ENCODE measurements around the gene FAM131A.

The FAM131A gene

GRCh38 chr3:184337399-184337714, at the start of gene FAM131A:
TSS of gene FAM131A (plus strand) at chr3:184337600. CDS start at chr3:184337631, 31 bp downstream.
- no peak for DNase-seq
- TF ChIP-seq GATA1 (IDR thresholded peaks at IDR 0.05; ENCODE audit: low read depth, low read length) (no peak), POLR2A (IDR thresholded peaks at IDR 0.05; ENCODE audit: low read length) (no peak)

DNA sequence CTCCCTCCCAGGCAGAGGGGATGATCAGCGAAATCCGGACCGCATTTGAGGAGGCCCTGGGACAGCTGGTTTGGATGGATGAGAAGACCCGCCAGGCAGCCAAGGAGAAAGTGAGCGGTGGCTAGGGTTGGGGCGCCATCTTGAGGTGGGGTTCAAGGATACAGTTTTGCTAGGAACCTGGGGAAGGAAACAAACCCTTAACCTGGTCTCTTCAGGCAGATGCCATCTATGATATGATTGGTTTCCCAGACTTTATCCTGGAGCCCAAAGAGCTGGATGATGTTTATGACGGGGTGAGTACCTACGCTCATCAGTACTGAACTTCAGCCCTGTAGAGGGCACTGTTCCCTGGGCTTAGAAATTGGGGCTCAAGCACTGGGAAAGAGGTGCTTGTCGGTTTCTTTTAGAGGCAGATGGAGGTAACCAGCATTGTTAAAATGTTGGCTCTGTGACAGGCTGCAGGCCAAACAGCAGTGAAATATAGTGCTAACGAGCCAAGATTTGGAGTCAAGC, 47.9 kb upstream of the FAM131A start:
- TF ChIP-seq GATA1 (IDR thresholded peaks at IDR 0.05; ENCODE audit: low read depth, low read length) (no peak), POLR2A (IDR thresholded peaks at IDR 0.05; ENCODE audit: low read length) (no peak)

GRCh38 chr3:184290331-184290730, 47.1 kb upstream of the FAM131A start:
- no peak for DNase-seq
- TF ChIP-seq POLR2A (IDR thresholded peaks at IDR 0.05; ENCODE audit: low read length) (no peak), GATA1 (IDR thresholded peaks at IDR 0.05; ENCODE audit: low read depth, low read length) (no peak)

More for the DNA sequence above, 47.9 kb upstream of the FAM131A start:
- DNase-seq, result peak; percentile 58 to 79

DNA sequence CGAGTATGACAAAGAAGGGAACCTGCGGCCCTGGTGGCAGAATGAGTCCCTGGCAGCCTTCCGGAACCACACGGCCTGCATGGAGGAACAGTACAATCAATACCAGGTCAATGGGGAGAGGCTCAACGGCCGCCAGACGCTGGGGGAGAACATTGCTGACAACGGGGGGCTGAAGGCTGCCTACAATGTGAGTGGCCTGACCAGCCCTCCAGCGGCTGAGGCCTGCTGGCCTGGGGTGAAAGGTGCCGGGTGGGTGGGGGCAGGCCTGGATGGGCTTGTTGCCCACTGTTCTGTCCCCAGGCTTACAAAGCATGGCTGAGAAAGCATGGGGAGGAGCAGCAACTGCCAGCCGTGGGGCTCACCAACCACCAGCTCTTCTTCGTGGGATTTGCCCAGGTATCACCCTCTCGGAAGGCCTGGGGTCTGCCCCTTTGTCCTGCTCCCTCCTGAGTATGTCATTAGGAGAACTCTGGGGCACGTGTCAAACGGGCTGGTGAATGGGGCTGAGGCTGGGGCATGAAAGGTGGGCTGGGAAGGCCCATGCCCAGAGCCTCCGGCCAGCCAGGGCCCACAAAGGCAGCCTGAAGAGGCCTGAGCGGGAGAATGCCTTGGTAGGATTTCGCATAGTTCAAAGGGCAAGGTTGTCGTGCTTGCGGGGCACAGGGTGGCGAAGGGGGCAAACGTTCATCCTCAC, 46.2 kb upstream of the FAM131A start:
- no peak for TF ChIP-seq GATA1 (IDR thresholded peaks at IDR 0.05; ENCODE audit: low read depth, low read length)
- no peak for TF ChIP-seq POLR2A (IDR thresholded peaks at IDR 0.05; ENCODE audit: low read length)
- no peak for DNase-seq

DNA sequence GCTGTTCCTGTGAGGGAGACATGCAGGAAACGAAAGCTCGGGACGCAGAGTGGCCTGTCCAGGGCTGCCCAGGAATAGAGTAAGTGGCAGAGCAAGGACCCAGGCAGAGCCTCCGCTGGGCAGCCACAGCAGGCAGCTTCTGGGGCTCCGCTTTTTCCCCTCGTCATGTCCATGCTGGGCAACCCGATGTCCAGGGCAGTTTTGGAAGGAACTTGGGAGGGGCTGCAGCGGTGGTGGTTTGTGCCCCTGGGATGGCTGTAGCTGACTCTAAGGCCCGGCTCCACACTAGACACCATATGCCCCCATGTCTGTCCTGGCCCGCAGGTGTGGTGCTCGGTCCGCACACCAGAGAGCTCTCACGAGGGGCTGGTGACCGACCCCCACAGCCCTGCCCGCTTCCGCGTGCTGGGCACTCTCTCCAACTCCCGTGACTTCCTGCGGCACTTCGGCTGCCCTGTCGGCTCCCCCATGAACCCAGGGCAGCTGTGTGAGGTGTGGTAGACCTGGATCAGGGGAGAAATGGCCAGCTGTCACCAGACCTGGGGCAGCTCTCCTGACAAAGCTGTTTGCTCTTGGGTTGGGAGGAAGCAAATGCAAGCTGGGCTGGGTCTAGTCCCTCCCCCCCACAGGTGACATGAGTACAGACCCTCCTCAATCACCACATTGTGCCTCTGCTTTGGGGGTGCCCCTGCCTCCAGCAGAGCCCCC, 45.5 kb upstream of the FAM131A start:
- no peak for DNase-seq
- no peak for TF ChIP-seq POLR2A (IDR thresholded peaks at IDR 0.05; ENCODE audit: low read length)
- no peak for TF ChIP-seq GATA1 (IDR thresholded peaks at IDR 0.05; ENCODE audit: low read depth, low read length)

DNA sequence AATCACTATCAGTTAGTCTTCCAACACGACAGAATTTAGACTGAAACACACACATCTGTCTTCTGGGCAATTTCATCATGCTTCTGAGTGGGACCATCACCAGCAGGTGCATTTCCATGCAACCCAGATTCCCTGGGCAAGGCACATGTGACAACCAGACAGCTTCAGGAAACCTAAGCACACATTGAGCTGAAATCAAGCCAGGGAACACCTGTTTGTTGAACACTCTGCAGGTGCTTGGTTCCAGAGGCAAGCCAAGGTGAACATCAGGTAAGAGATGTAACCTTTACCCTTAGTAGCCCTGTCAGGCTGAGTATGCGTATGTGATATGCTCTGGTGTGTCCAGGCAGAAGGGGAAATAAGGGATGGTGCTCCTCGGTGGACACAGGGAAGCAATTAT, 41.6 kb upstream of the FAM131A start:
- no peak for DNase-seq
- TF ChIP-seq POLR2A (IDR thresholded peaks at IDR 0.05; ENCODE audit: low read length), result no peak
- TF ChIP-seq GATA1 (IDR thresholded peaks at IDR 0.05; ENCODE audit: low read depth, low read length), result no peak

DNA sequence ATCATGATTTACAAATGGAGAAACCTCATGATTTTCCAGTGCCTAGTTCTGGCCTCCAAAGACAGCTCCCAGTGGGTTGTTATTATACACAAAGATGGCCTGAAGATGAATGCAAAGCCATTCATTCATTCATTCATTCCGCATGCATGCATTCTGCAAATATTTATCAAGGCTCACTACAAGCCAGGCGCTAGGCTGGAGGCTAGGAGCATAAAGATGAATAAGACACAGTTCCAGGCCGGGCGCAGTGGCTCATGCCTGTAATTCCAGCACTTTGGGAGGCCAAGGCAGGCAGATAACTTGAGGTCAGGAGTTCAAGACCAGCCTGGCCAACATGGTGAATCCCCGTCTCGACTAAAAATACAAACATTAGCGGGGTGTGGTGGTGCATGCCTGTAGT, 40.8 kb upstream of the FAM131A start:
- DNase-seq, result no peak
- TF ChIP-seq POLR2A (IDR thresholded peaks at IDR 0.05; ENCODE audit: low read length) (no peak), GATA1 (IDR thresholded peaks at IDR 0.05; ENCODE audit: low read depth, low read length) (no peak)

GRCh38 chr3:184298759-184299487, 38.5 kb upstream of the FAM131A start, which contains the start of gene PSMD2:
TSS of gene PSMD2 (plus strand) at chr3:184299241. CDS start at chr3:184299267, 26 bp downstream.
- TF ChIP-seq POLR2A (IDR thresholded peaks at IDR 0.05; ENCODE audit: low read length), result peak; percentile 71
- TF ChIP-seq GATA1 (IDR thresholded peaks at IDR 0.05; ENCODE audit: low read depth, low read length), result no peak
- peak; percentile 97 to 98 for DNase-seq

- TF ChIP-seq POLR2A (IDR thresholded peaks at IDR 0.05; ENCODE audit: low read length), result no peak
- peak; percentile 56 to 78 for DNase-seq
Measured at GRCh38 chr3:184299488-184300377, 37.7 kb upstream of the FAM131A start.

GRCh38 chr3:184300378-184300720, 37.1 kb upstream of the FAM131A start:
- TF ChIP-seq GATA1 (IDR thresholded peaks at IDR 0.05; ENCODE audit: low read depth, low read length) (no peak), POLR2A (IDR thresholded peaks at IDR 0.05; ENCODE audit: low read length) (no peak)
- DNase-seq, result no peak

DNA sequence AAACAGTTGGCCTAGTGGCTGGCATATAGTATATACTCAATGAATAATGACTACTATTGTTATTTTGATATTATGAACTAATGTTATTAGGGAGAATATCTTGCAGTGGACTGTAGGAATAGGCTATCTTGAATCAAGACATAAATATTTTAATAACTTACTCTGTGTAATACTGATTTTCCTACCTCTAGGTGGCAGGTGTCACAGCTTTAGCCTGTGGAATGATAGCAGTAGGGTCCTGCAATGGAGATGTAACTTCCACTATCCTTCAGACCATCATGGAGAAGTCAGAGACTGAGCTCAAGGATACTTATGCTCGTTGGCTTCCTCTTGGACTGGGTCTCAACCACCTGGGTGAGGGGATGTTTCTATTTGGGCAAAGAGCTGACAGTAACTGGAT, 31.8 kb upstream of the FAM131A start:
- TF ChIP-seq POLR2A (IDR thresholded peaks at IDR 0.05; ENCODE audit: low read length), result no peak
- no peak for TF ChIP-seq GATA1 (IDR thresholded peaks at IDR 0.05; ENCODE audit: low read depth, low read length)
- DNase-seq, result peak; percentile 63 to 72

DNA sequence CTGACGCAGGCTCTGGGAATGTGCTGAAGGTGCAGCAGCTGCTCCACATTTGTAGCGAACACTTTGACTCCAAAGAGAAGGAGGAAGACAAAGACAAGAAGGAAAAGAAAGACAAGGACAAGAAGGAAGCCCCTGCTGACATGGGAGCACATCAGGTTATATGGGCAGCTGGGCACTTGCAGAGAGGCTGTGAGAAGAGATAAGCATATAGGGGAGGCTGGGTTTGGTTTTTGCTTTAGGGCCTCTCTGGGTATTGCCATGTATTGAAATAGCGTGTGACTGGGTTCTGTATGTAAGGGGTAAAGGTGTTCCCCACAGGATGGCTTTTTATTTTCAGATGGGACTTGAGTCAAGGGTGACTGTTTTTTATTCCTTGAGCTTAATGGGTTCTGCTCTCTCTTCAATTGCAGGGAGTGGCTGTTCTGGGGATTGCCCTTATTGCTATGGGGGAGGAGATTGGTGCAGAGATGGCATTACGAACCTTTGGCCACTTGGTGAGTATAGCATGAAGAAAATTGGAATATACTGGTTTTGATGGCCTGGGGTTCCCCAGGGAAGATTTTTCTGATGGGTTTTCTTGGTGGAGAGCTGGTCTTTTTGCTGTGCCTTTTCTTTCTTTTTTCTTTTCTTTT, 30.9 kb upstream of the FAM131A start:
- peak; percentile 80 to 87 for DNase-seq
- no peak for TF ChIP-seq POLR2A (IDR thresholded peaks at IDR 0.05; ENCODE audit: low read length)

DNA sequence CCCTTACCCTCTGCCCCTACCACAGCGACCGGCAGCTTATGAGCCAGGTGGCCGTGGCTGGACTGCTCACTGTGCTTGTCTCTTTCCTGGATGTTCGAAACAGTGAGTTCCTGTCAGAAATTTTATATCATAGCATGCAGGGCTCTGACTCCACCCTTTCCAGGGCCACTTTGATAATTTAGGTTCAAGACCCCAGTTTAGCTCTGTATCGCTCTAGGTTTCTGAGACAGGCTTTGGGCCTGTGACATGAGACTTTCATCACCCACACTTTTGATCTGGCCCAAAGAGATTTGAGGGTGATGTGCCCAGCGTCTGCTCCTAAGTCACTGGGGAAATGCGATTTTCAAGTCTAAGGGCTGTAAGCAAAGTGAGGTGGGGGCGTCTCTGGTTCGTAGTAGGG, 29.5 kb upstream of the FAM131A start:
- peak; percentile 65 to 73 for DNase-seq
- no peak for TF ChIP-seq POLR2A (IDR thresholded peaks at IDR 0.05; ENCODE audit: low read length)
- TF ChIP-seq GATA1 (IDR thresholded peaks at IDR 0.05; ENCODE audit: low read depth, low read length), result no peak

Measured in erythroblast (primary cell).